ENCODE data around the gene TMEM117.

DNA sequence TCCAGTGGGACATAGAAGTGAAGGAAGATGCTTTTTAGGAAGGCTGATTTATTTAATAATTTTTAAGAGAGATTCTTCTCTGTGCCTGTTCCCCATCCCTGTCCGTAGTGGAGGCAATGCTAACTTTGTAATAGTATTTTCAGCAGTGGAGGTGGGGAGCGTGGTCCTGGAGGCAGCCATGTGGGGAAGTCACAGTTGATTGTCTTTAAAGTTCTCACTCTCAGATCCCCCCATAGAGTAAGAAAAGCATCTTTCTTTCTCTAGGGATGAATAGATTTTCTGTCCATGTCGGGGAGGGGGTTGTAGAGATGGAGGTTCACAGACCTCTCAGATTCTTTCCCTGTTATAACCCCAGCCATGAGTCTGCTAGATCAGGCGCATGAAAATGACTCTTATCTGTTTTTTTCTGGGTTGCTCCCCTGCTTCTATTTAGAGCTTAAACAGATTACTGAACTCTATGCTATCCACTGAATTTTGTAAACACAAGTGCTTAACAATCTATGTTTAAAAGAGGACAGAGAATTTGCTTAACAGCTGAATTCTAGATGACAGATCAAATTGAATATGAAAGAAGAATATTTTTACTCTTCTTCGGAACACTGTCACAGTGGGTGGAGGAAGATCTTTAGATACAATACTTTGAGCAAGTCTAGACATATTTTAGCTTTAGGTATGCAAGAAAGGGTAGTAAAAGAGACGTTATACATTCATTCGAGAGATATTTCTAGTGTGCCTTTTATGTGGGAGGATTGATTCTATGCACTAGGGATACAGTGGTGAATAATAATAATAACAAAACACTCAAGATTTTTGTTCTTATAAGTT, 25.3 kb downstream of the TMEM117 start:
- TF ChIP-seq POLR2A (IDR thresholded peaks at IDR 0.05; ENCODE audit: low read depth, low read length) (no peak), POLR2AphosphoS5 (IDR thresholded peaks at IDR 0.05; ENCODE audit: insufficient read depth, low read depth, low read length) (no peak), MAX (IDR thresholded peaks at IDR 0.05; ENCODE audit: insufficient read depth, insufficient read length) (no peak), CTCF (IDR thresholded peaks at IDR 0.05; ENCODE audit: extremely low read depth in 1 of 2, insufficient read depth in 1 of 2, low read depth in 1 of 2, low read length in 2 of 2) (no peak), EZH2 (IDR thresholded peaks at IDR 0.05; ENCODE audit: borderline replicate concordance, low read depth, low read length, severe bottlenecking) (no peak), JUN (IDR thresholded peaks at IDR 0.05; ENCODE audit: borderline replicate concordance, insufficient read depth, insufficient read length, low read depth) (no peak), MYC (IDR thresholded peaks at IDR 0.05; ENCODE audit: low read depth, low read length) (no peak), GATA2 (IDR thresholded peaks at IDR 0.05; ENCODE audit: insufficient read depth, insufficient read length, low read depth, low read length) (no peak), FOS (IDR thresholded peaks at IDR 0.05; ENCODE audit: borderline replicate concordance, insufficient read depth, low read length) (no peak)

Data from endothelial cell of umbilical vein (primary cell).